PC-3 (cell line): Measurements from ENCODE around the gene MTMR6.

ENCODE experiments used
- CTCF ChIP-seq: fragments of 300-600 bp; sonication (generic); conservative IDR thresholded peaks from 2 replicates; pipeline ENCODE4 v1.5.1; 2017; ENCODE audit warnings: antibody characterized with exemption, low read depth, mild to moderate bottlenecking, low read length
- EZH2 ChIP-seq: fragments of 300-600 bp; sonication (generic); IDR thresholded peaks from one replicate; pipeline ENCODE4 v1.6.1; 2017; ENCODE audit warnings: antibody characterized with exemption, mild to moderate bottlenecking, low read length; ENCODE audit not compliant: unreplicated experiment
- EZH2phosphoT487 ChIP-seq: fragments of 300-600 bp; sonication (generic); IDR thresholded peaks from 2 replicates; pipeline ENCODE4 v1.6.1; 2018; ENCODE audit warnings: mild to moderate bottlenecking, antibody characterized with exemption, low read length, borderline replicate concordance

- no peak for TF ChIP-seq CTCF
- no peak for TF ChIP-seq EZH2phosphoT487
- no peak for TF ChIP-seq EZH2
Observed at GRCh38 chr13:25207291-25207810, 79.9 kb downstream of the MTMR6 start.
